NCI-H748 treated with DMSO at 0.1 percent for 48 hours (cell line): ENCODE data around the gene BCL6.
A peak's percentile ranks its signal among the peaks of the same experiment; 100 is the strongest.

Experiments used
- DNase-seq: peaks from one replicate; lab custom pipeline; 2025; lab: John Stamatoyannopoulos, UW

BCL6 gene

DNA sequence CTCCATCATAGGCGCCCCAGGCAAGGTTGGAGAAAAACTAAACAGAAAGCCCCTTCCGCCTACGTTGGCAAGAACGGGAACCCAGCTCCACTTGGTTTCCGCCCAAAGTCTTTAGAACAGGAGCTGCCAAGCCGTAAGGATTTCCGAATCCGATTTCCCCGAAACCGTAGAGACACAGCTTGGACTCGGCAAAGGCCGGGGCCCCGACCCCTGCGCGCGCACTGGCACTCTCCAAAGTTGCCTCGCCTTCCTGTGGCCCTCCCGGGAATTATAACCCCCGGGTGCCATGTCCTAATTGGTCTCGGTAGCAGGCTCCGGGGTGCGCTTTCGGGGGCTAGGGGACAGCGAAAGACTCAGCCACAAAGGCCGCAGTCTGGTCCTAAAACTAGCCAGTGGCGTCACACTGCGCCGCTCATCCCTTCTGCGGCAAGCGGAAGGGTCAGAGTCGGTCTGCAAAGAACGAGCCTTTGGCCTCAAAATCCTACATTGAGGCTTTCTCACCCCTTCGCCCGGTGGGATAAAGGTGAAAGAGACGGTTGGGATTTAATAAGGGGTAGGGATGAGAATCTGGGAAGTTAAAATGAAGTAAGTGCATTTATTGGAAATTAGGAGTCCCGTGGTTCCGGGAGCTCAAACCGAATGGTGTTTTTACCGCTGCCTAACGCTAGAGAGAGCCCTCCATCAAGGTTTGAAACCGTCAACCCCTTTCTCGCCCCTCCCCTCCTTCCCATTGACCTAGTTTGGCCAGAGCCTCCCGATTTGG, 6.8 kb downstream of the BCL6 start:
- peak; percentile 59 for DNase-seq

GRCh38 chr3:187738071-187738330, 7.3 kb downstream of the BCL6 start:
- no peak for DNase-seq

DNA sequence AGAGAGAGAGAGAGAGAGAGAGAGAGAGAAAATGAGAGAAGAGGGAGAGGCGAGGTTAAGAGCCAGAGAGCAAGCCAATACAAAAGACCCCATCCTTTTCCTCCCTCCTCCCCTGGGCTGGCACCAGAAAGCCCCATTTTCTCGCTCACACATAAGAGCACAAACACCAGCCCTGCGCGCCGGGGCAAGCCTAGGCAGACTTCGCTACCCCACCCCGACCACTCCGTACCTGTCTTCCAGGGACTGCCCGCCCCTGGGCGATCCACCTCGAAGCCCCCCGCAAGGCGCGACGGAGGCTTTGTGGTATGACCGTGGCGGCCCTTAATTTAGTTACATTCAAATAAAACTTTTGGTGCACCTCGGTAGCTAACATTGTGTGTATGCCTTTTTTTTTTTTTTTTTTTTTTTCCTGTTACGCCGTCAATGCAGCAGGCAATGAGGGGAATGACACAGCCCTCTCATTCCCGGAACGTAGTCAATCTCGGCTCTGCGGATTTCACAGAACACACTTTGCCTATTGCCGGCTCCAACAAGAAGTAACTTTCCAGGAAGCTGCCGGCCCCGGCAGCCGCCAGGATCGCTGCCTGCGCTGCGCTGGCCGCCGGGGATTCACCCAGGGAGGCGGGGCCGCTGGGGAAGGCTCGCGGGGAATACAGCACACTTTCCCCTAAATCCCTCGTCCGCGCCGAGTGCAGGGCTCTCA, 7.7 kb downstream of the BCL6 start:
- DNase-seq = no peak

DNA sequence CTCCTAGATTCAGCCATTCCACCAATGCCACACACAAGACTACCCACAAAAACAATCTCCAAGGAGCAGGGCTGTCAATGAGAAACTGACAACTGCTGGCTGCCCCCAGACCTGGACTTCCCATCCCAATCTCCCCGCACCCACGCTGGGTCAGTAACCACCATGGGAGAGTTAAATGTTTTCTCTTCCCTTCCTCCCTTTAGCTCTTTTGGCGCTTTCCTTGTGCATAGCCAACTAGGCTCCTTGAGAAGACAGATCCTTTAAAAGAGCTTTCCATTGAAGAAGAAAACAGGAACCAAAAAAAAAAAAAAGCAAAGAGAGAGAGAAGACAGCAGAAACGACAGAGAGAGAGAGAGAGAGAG, 8.3 kb downstream of the BCL6 start:
- DNase-seq = no peak

DNA sequence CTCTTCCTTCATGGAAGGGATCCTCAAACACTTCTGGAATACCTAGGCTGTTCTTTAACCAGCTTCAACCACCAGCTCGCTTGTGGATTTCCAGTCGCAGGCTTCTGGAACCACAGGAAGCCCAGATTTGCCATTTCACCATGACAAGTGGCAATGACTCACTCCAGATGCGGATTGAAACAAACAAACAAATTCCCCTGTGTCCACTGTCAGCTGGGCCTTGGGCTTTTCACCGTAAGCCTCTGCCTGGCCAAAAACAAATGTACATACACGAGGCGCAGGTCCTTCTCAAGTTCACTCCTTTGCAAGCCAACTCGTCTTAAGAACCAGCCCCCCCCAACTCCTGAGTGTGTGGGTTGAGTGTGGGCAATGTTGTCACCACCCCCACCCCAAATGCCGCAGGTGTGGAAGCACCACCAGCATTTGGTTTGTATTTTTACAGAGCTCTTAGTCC, 8.8 kb downstream of the BCL6 start:
- DNase-seq = no peak

DNA sequence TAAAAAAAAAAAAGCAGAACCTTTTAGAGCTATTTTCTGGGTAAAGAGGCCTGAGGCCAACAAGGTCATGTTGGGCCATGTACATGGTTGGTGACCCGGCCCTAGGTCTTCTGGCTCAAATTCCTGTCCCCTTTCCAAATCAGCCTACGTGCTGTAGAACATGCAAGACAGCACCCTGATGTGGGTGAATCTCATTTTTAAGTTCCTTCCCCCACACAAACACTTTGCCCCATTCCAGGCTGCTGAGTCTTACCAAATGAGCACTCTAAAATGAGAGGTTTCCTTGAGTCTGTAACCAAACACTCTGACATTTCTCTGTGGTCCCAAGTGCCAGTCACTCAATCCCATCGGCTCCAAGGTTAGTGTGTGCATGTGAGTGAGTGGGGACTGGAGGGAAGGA, 9.4 kb downstream of the BCL6 start:
- no peak for DNase-seq

- DNase-seq = no peak
These were observed 9.9 kb downstream of the BCL6 start for GRCh38 chr3:187735383-187735782.

GRCh38 chr3:187734841-187735240, 10.4 kb downstream of the BCL6 start:
- no peak for DNase-seq

DNA sequence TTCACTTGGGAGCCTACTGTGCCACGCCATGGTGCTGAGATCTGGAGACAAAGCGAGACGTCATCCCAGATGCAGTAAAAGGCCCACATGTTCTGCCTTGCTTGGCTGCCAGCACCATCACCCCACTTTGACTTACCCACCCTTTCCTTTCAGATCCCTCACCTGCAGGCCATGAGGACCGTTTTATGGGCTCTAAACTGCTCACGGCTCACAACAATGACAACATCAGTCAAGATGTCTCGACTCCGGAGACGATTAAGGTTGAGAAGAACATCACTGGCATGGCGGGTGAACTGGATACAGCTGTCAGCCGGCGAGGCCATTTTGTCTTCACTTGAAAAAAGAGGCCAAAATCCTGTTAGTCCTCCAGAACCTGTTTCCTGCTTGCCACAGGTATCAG, 11.9 kb downstream of the BCL6 start:
- no peak for DNase-seq

- no peak for DNase-seq
These were observed 15.7 kb downstream of the BCL6 start for GRCh38 chr3:187729598-187729997.

- no peak for DNase-seq
These were observed 16.2 kb downstream of the BCL6 start for GRCh38 chr3:187728940-187729583.

DNA sequence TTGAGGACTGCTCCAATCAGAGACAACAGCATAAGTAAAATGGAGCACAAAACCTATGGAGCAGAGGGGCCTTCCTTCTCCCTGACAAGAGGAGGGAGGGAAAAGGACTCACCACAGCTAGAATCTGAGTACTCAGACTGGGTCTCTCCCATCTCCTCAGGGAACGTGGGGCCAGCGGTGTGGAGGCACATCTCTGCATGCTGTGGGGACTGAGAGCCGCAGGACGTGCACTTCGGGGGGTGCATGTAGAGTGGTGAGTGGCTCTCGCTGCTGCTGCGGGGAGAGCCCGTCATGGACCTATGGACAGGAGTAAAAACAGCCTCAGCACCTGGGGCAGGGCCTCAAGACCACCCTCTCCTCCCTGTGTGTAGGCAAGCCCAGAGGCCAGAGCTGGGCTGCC, 17.0 kb downstream of the BCL6 start:
- DNase-seq = no peak

- DNase-seq = no peak
These were observed 18.7 kb downstream of the BCL6 start for GRCh38 chr3:187726564-187726963.

- no peak for DNase-seq
These were observed 19.5 kb downstream of the BCL6 start for GRCh38 chr3:187725653-187726370.

- DNase-seq = no peak
These were observed 20.0 kb downstream of the BCL6 start for GRCh38 chr3:187725224-187725623.

GRCh38 chr3:187722206-187722612, 23.1 kb downstream of the BCL6 start:
- no peak for DNase-seq

DNA sequence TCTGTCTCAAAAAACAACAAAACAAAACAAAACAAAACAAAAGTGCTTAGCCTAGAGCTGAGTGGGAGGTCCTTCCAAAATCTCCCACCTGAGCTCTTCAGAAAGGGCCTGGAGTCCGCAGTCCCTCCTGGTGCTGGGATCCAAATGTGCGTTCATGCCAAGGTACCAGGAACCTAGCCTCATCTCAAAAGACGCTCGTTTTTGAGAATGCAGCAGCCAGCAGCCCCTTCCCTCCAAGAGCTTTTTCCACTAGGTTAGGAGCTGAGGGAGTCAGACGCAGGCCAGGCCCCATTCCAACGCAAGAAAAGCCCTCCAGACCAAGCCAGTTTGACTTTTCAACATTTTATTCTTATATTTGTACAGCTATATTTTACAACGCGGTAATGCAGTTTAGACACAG, 24.2 kb downstream of the BCL6 start:
- no peak for DNase-seq

- no peak for DNase-seq
These were observed 25.0 kb downstream of the BCL6 start for GRCh38 chr3:187720337-187720670.

- no peak for DNase-seq
These were observed 25.5 kb downstream of the BCL6 start for GRCh38 chr3:187719628-187720336.

DNA sequence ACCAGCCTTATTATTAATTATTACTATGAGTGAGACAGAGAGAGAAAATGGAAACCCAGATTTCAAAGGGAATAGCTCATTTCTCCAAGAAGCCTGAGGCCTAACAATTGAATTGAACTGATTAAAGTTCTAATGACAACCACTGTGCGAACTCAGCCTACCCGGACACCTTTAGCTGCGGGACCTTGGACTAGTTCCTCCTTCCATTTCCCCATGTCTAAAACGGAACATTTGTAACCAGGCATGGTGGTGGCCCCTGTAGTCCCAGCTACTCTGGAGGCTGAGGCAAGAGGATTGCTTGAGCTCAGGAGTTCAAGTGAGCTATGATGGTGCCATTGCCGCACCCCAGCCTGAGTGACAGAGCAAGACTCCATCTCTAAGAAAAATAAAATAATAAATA, 26.5 kb downstream of the BCL6 start:
- DNase-seq = no peak

DNA sequence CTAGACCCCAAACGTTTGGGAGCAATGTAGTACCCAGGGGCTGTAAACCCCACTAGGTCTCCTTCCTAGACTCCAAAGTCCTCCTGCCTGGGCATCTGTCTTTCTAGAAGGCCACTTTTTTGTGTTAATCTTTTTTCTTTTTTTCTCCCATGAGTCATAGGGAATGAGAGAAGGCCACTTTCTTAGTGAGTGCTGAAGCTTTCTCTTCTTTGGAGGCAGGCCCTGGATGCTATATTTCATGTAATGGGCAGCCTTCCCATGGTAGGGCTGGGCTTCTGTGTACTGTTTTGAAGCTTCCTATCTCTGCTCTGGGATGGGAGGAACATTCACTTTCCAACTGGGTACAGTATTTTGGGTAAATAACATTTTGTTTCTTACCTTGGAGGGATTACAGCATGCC, 27.7 kb downstream of the BCL6 start:
- DNase-seq = no peak

DNA sequence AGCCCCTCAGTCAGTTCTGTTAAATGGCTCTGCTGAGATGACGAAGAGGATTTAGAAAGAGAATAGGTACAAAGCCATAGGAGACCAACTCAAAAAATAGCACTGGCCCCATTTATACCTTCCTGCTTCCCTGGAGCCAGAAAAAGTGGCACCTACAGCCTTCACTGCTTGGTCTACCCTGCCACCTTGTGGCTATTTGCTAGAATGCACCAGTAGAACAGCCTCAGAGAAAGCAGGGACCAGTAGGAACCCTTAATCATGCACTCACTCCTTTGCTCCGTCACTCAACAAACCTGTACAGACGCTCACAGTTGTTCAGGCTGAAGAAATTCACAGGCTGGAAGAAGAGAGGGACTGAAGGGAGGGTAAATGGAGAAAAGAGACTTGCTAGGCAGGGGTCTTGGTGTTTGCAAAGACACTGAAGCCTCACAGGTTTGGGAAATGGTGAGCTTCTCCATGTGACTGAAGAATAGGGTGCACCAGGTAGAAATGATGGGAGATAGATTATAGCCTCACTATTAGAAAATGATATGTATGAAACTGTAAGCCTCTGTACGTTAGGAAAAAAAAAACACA, 30.8 kb downstream of the BCL6 start:
- peak; percentile 3 for DNase-seq
